ENCODE results near the gene KANSL1. TPM values are rescaled to one million over a fixed set of nuclear protein-coding genes. Genes with fewer than 3 reads are reported as not detected.

The KANSL1 gene
- total and polyA plus RNA-seq, 2 experiments from 2014 or later, result 49.0 to 206 TPM

DNA sequence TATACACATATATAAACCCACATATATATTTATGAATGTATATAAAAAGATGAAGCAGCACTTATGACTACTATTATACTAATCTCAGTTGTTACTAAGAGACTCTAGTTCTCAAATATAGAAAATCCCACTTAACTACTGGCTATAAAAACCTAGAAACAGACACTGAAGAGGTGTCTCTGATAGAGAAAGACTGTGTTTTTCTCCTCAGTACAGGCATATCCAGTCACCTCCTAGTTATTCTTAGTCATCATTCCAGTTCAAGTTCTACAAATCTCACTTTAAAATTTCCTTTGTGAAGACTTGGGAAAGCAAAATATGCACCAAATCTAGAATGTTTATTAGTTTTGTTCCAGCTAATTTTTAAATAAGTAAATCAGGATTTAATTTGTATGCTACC is 100.2 kb downstream of the KANSL1 start:
- no peak overlapping the region for H3K27ac ChIP-seq (ENCODE audit: low read depth)
- Mint-ChIP-seq H3K9me3 (no peaks in the 10 kb centered on the region), H3K27ac (no peak overlapping the region), H3K4me3 (no peak overlapping the region), H3K27me3 (ENCODE audit: insufficient read depth, low read depth, poor library complexity) (no peaks in the 10 kb centered on the region), H3K36me3 (ENCODE audit: low read depth) (peaks cover 35% of the 10 kb centered on the region), H3K4me1 (peaks cover 4% of the 10 kb centered on the region)
- H3K4me2 ChIP-seq, result no peak overlapping the region
- DNase-seq (ENCODE audit: low spot score) (no peak), ATAC-seq (no peak)
- TF ChIP-seq CREB1 (CRISPR knock-in tag; IDR thresholded peaks at IDR 0.05; ENCODE audit: low read depth) (no peak), POLR2AphosphoS5 (IDR thresholded peaks at IDR 0.05; ENCODE audit: low read depth) (no peak), NANOG (IDR thresholded peaks at IDR 0.05; ENCODE audit: borderline replicate concordance) (no peak), EZH2 (IDR thresholded peaks at IDR 0.05; ENCODE audit: low read depth, unreplicated experiment) (no peak), ZNF114 (CRISPR knock-in tag; IDR thresholded peaks at IDR 0.05) (no peak), ZNF331 (CRISPR knock-in tag; IDR thresholded peaks at IDR 0.05; ENCODE audit: low read depth) (no peak)
- TF ChIP-seq, protein P1, sequence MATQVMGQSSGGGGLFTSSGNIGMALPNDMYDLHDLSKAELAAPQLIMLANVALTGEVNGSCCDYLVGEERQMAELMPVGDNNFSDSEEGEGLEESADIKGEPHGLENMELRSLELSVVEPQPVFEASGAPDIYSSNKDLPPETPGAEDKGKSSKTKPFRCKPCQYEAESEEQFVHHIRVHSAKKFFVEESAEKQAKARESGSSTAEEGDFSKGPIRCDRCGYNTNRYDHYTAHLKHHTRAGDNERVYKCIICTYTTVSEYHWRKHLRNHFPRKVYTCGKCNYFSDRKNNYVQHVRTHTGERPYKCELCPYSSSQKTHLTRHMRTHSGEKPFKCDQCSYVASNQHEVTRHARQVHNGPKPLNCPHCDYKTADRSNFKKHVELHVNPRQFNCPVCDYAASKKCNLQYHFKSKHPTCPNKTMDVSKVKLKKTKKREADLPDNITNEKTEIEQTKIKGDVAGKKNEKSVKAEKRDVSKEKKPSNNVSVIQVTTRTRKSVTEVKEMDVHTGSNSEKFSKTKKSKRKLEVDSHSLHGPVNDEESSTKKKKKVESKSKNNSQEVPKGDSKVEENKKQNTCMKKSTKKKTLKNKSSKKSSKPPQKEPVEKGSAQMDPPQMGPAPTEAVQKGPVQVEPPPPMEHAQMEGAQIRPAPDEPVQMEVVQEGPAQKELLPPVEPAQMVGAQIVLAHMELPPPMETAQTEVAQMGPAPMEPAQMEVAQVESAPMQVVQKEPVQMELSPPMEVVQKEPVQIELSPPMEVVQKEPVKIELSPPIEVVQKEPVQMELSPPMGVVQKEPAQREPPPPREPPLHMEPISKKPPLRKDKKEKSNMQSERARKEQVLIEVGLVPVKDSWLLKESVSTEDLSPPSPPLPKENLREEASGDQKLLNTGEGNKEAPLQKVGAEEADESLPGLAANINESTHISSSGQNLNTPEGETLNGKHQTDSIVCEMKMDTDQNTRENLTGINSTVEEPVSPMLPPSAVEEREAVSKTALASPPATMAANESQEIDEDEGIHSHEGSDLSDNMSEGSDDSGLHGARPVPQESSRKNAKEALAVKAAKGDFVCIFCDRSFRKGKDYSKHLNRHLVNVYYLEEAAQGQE (IDR thresholded peaks at IDR 0.05; ENCODE audit: unreplicated experiment), result no peak
- TF ChIP-seq, protein P2, sequence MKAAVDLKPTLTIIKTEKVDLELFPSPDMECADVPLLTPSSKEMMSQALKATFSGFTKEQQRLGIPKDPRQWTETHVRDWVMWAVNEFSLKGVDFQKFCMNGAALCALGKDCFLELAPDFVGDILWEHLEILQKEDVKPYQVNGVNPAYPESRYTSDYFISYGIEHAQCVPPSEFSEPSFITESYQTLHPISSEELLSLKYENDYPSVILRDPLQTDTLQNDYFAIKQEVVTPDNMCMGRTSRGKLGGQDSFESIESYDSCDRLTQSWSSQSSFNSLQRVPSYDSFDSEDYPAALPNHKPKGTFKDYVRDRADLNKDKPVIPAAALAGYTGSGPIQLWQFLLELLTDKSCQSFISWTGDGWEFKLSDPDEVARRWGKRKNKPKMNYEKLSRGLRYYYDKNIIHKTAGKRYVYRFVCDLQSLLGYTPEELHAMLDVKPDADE (IDR thresholded peaks at IDR 0.05), result no peak
- TF ChIP-seq, protein P3, sequence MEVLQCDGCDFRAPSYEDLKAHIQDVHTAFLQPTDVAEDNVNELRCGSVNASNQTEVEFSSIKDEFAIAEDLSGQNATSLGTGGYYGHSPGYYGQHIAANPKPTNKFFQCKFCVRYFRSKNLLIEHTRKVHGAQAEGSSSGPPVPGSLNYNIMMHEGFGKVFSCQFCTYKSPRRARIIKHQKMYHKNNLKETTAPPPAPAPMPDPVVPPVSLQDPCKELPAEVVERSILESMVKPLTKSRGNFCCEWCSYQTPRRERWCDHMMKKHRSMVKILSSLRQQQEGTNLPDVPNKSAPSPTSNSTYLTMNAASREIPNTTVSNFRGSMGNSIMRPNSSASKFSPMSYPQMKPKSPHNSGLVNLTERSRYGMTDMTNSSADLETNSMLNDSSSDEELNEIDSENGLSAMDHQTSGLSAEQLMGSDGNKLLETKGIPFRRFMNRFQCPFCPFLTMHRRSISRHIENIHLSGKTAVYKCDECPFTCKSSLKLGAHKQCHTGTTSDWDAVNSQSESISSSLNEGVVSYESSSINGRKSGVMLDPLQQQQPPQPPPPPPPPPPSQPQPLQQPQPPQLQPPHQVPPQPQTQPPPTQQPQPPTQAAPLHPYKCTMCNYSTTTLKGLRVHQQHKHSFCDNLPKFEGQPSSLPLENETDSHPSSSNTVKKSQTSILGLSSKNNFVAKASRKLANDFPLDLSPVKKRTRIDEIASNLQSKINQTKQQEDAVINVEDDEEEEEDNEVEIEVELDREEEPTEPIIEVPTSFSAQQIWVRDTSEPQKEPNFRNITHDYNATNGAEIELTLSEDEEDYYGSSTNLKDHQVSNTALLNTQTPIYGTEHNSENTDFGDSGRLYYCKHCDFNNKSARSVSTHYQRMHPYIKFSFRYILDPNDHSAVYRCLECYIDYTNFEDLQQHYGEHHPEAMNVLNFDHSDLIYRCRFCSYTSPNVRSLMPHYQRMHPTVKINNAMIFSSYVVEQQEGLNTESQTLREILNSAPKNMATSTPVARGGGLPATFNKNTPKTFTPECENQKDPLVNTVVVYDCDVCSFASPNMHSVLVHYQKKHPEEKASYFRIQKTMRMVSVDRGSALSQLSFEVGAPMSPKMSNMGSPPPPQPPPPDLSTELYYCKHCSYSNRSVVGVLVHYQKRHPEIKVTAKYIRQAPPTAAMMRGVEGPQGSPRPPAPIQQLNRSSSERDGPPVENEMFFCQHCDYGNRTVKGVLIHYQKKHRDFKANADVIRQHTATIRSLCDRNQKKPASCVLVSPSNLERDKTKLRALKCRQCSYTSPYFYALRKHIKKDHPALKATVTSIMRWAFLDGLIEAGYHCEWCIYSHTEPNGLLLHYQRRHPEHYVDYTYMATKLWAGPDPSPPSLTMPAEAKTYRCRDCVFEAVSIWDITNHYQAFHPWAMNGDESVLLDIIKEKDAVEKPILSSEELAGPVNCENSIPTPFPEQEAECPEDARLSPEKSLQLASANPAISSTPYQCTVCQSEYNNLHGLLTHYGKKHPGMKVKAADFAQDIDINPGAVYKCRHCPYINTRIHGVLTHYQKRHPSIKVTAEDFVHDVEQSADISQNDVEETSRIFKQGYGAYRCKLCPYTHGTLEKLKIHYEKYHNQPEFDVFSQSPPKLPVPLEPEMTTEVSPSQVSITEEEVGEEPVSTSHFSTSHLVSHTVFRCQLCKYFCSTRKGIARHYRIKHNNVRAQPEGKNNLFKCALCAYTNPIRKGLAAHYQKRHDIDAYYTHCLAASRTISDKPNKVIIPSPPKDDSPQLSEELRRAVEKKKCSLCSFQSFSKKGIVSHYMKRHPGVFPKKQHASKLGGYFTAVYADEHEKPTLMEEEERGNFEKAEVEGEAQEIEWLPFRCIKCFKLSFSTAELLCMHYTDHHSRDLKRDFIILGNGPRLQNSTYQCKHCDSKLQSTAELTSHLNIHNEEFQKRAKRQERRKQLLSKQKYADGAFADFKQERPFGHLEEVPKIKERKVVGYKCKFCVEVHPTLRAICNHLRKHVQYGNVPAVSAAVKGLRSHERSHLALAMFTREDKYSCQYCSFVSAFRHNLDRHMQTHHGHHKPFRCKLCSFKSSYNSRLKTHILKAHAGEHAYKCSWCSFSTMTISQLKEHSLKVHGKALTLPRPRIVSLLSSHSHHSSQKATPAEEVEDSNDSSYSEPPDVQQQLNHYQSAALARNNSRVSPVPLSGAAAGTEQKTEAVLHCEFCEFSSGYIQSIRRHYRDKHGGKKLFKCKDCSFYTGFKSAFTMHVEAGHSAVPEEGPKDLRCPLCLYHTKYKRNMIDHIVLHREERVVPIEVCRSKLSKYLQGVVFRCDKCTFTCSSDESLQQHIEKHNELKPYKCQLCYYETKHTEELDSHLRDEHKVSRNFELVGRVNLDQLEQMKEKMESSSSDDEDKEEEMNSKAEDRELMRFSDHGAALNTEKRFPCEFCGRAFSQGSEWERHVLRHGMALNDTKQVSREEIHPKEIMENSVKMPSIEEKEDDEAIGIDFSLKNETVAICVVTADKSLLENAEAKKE (CRISPR knock-in tag; IDR thresholded peaks at IDR 0.05), result no peak
- TF ChIP-seq, protein P4, sequence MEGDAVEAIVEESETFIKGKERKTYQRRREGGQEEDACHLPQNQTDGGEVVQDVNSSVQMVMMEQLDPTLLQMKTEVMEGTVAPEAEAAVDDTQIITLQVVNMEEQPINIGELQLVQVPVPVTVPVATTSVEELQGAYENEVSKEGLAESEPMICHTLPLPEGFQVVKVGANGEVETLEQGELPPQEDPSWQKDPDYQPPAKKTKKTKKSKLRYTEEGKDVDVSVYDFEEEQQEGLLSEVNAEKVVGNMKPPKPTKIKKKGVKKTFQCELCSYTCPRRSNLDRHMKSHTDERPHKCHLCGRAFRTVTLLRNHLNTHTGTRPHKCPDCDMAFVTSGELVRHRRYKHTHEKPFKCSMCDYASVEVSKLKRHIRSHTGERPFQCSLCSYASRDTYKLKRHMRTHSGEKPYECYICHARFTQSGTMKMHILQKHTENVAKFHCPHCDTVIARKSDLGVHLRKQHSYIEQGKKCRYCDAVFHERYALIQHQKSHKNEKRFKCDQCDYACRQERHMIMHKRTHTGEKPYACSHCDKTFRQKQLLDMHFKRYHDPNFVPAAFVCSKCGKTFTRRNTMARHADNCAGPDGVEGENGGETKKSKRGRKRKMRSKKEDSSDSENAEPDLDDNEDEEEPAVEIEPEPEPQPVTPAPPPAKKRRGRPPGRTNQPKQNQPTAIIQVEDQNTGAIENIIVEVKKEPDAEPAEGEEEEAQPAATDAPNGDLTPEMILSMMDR (conservative IDR thresholded peaks at IDR 0.05; ENCODE audit: low read depth in 2 of 2), result no peak
- H3K4me1 ChIP-seq (ENCODE audit: insufficient read depth), result no peaks in the 10 kb centered on the region
- H3F3A ChIP-seq (replicated peaks; ENCODE audit: low read depth), result no peaks in the 10 kb centered on the region
- H3K36me3 ChIP-seq (ENCODE audit: insufficient read depth), result no peaks in the 10 kb centered on the region; the same call in 1 of the 2 replicates
- H3K4me3 ChIP-seq, result no peak overlapping the region
- H3K9me2 ChIP-seq (ENCODE audit: insufficient read depth), result no peaks in the 10 kb centered on the region
- H3K79me2 ChIP-seq (replicated peaks; ENCODE audit: insufficient read depth), result peaks cover 94% of the 10 kb centered on the region
- no peak overlapping the region for H2AFZ ChIP-seq
- H4K20me1 ChIP-seq (replicated peaks; ENCODE audit: insufficient read depth), result peaks cover 36% of the 10 kb centered on the region
- no peaks in the 10 kb centered on the region for H3K27me3 ChIP-seq (ENCODE audit: insufficient read depth)
